PC-9 (cell line): Measurements from ENCODE around the gene PTPRD. TPM values are rescaled to one million over a fixed set of nuclear protein-coding genes. Genes with fewer than 3 reads are reported as not detected.

Experiments
- BruUV-seq: library from RNA; stranded (reverse); fragments of 400-500 nt; replicated peaks from 2 replicates; lab custom pipeline; 2021; lab: Mats Ljungman, UMichigan
- CTCF ChIA-PET: fragments of 300-600 bp; sonication (Branson Sonifier 250); formaldehyde crosslinking; loops from one replicate; lab custom pipeline; 2022; ENCODE audit warnings: antibody characterized with exemption; lab: Charles Lee
- POLR2A ChIA-PET: fragments of 300-600 bp; sonication (Branson Sonifier 250); formaldehyde crosslinking; loops from one replicate; lab custom pipeline; 2022; ENCODE audit warnings: antibody characterized with exemption; ENCODE audit not compliant: unreplicated experiment; lab: Charles Lee
- DNase-seq, 2 experiments: peaks; one replicate each; pipeline versions ENCODE4 v3.0.0 to v3.0.0-alpha.2; 2015 to 2022; ENCODE audit warnings: mixed read lengths in 1 of 2
- H2AFZ ChIP-seq: fragments of 200-600 bp; sonication (generic); 2 replicates; pipeline ENCODE4 v1.8.1; 2017; ENCODE audit warnings: antibody characterized with exemption
- H3F3A ChIP-seq: fragments of 200-600 bp; sonication (generic); 2 replicates; pipeline ENCODE4 v1.8.1; 2017; ENCODE audit warnings: antibody characterized with exemption, mild to moderate bottlenecking, low read depth; ENCODE audit not compliant: insufficient read depth
- H3K27ac ChIP-seq: fragments of 200-600 bp; sonication (generic); 2 replicates; pipeline ENCODE4 v1.6.1; 2016; ENCODE audit warnings: mixed run types
- H3K27me3 ChIP-seq: fragments of 200-600 bp; sonication (generic); 2 replicates; pipeline ENCODE4 v1.6.1; 2016; ENCODE audit warnings: low read depth, mixed run types; ENCODE audit not compliant: insufficient read depth
- H3K36me3 ChIP-seq: fragments of 200-600 bp; sonication (generic); 2 replicates; pipeline ENCODE4 v1.6.1; 2016; ENCODE audit warnings: low read depth, mixed run types
- H3K4me1 ChIP-seq: fragments of 200-600 bp; sonication (generic); replicated peaks from 2 replicates; pipeline ENCODE4 v1.6.1; 2016; ENCODE audit warnings: mixed run types; ENCODE audit not compliant: insufficient read depth
- H3K4me2 ChIP-seq: fragments of 200-600 bp; sonication (generic); 2 replicates; pipeline ENCODE4 v1.6.1; 2017; ENCODE audit warnings: mixed run types
- H3K4me3 ChIP-seq: fragments of 200-600 bp; sonication (generic); 2 replicates; pipeline ENCODE4 v1.6.1; 2016; ENCODE audit warnings: mixed run types
- H3K79me2 ChIP-seq: fragments of 200-600 bp; sonication (generic); 2 replicates; pipeline ENCODE4 v1.6.1; 2017; ENCODE audit warnings: low read depth, mixed run types
- H3K9me2 ChIP-seq: fragments of 200-600 bp; sonication (generic); 2 replicates; pipeline ENCODE4 v1.8.1; 2017; ENCODE audit warnings: mild to moderate bottlenecking; ENCODE audit not compliant: insufficient read depth
- H3K9me3 ChIP-seq: fragments of 200-600 bp; sonication (generic); 2 replicates; pipeline ENCODE4 v1.8.1; 2016; ENCODE audit warnings: low read depth; ENCODE audit not compliant: insufficient read depth
- H4K20me1 ChIP-seq: fragments of 200-600 bp; sonication (generic); 2 replicates; pipeline ENCODE4 v1.8.1; 2017; ENCODE audit not compliant: insufficient read depth
- EZH2 ChIP-seq: fragments of 200-600 bp; sonication (generic); IDR thresholded peaks from 2 replicates; pipeline ENCODE4 v1.8.0; 2017; ENCODE audit warnings: antibody characterized with exemption, low read depth
- intact Hi-C: fragments of 100-400 bp; cut with micrococcal nuclease; formaldehyde crosslinking; loops from one replicate; pipeline ENCODE4 v1.10.0; 2022; ENCODE audit not compliant: unreplicated experiment
- total RNA-seq: library from RNA; stranded (reverse); gene quantifications from 2 replicates; pipeline ENCODE4 v1.2.3, GENCODE V29; 2021
- TF ChIP-seq, protein P1 (sequence below): fragments of 200-600 bp; sonication (generic); conservative IDR thresholded peaks from 2 replicates; pipeline ENCODE4 v1.6.1; 2017; ENCODE audit warnings: mixed run types, antibody characterized with exemption, mild to moderate bottlenecking, moderate library complexity

PTPRD gene
- total RNA-seq, 1 experiment from 2014 or later, result not detected

DNA sequence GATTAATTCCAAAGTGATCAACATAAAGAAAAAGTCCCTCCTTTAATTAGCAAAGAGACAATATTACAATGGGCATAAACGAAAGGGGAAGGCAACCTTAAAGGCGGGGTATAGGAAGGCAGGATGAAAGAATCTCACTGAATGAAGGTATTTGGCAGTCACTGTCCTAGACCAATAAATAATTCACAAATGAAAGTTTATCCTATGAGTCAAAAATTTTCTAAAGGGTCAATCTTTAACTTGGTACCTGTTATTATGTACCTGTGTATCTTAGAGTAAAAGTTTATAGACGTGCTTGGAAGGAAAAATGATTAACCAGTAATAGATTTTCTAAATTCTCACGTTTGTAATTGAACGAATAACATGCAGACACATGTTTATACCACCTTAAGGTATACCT, 1867.5 kb downstream of the PTPRD start:
- Histone ChIP-seq H3F3A (no peaks in the 10 kb centered on the region), H3K4me2 (no peak overlapping the region), H4K20me1 (no peaks in the 10 kb centered on the region), H3K4me1 (no peaks in the 10 kb centered on the region), H3K9me3 (no peaks in the 10 kb centered on the region), H3K36me3 (no peaks in the 10 kb centered on the region), H3K27ac (no peak overlapping the region), H2AFZ (no peak overlapping the region), H3K9me2 (no peaks in the 10 kb centered on the region), H3K4me3 (no peak overlapping the region), H3K27me3 (no peaks in the 10 kb centered on the region), H3K79me2 (no peaks in the 10 kb centered on the region)
- TF ChIP-seq, protein P1, sequence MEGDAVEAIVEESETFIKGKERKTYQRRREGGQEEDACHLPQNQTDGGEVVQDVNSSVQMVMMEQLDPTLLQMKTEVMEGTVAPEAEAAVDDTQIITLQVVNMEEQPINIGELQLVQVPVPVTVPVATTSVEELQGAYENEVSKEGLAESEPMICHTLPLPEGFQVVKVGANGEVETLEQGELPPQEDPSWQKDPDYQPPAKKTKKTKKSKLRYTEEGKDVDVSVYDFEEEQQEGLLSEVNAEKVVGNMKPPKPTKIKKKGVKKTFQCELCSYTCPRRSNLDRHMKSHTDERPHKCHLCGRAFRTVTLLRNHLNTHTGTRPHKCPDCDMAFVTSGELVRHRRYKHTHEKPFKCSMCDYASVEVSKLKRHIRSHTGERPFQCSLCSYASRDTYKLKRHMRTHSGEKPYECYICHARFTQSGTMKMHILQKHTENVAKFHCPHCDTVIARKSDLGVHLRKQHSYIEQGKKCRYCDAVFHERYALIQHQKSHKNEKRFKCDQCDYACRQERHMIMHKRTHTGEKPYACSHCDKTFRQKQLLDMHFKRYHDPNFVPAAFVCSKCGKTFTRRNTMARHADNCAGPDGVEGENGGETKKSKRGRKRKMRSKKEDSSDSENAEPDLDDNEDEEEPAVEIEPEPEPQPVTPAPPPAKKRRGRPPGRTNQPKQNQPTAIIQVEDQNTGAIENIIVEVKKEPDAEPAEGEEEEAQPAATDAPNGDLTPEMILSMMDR, result no peak
- no peak for TF ChIP-seq EZH2
- POLR2A ChIA-PET, result no interaction called here
- no peak for DNase-seq
- intact Hi-C loops, result no loop called here
- no TSS peak for BruUV-seq
- CTCF ChIA-PET, result no interaction called here

DNA sequence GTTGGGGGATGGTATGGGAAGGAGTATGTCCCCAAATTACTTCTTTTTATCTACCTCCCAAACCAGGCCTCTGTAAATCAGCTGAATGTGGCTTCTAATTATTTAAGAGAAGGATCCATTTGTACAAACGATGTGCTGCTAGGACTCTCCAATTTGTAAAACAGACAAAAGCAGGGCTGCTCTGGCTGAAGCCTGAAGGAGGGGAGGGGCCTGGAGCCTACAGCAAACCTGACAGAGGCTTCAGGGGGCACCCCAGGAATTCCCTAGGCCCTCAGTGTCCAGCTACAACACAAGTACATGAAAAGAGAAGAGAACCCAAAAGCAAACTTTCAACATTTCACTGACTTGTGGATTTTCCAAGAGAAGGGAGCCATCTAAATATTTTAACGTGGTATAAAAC, 1873.9 kb downstream of the PTPRD start:
- BruUV-seq, result no TSS peak
- Histone ChIP-seq H3K9me3 (no peaks in the 10 kb centered on the region), H3K4me1 (no peaks in the 10 kb centered on the region), H3K36me3 (no peaks in the 10 kb centered on the region), H3K4me2 (no peak overlapping the region), H4K20me1 (no peaks in the 10 kb centered on the region), H3K9me2 (no peaks in the 10 kb centered on the region), H2AFZ (no peak overlapping the region), H3K27ac (no peak overlapping the region), H3K4me3 (no peak overlapping the region), H3K79me2 (no peaks in the 10 kb centered on the region), H3K27me3 (no peaks in the 10 kb centered on the region), H3F3A (no peaks in the 10 kb centered on the region)
- no peak for DNase-seq
- ChIA-PET CTCF (no interaction called here), POLR2A (no interaction called here)
- intact Hi-C loops, result no loop called here
- TF ChIP-seq, protein P1, result no peak
- no peak for TF ChIP-seq EZH2

DNA sequence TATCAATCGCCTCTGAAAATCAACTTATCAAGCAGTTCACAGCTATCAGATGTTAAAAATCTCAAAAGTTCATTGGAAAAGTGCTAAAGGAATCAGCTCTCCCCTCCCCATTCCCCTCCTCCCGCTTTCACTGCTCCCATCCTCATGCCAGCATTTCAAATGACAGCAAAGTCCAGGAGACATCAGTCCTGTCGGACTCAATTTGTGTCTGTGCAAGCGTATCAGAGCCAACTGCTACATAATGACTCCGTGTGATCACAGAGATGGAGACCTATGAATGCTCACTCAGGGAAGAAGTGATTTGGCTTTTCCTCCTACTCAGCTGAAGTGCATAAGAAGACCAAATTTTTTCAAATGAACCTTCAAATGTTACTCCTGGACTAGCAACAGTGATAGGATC, 1876.0 kb downstream of the PTPRD start:
- H3K79me2 ChIP-seq, result no peaks in the 10 kb centered on the region
- no peak overlapping the region for H3K4me2 ChIP-seq
- H3K36me3 ChIP-seq, result no peaks in the 10 kb centered on the region
- no peak overlapping the region for H3K27ac ChIP-seq
- no peaks in the 10 kb centered on the region for H3K27me3 ChIP-seq
- ChIA-PET CTCF (no interaction called here), POLR2A (no interaction called here)
- no peaks in the 10 kb centered on the region for H3F3A ChIP-seq
- H2AFZ ChIP-seq, result no peak overlapping the region
- TF ChIP-seq, protein P1, result no peak
- TF ChIP-seq EZH2, result no peak
- H3K4me3 ChIP-seq, result no peak overlapping the region
- no peaks in the 10 kb centered on the region for H3K9me3 ChIP-seq
- intact Hi-C loops, result no loop called here
- BruUV-seq, result no TSS peak
- H4K20me1 ChIP-seq, result no peaks in the 10 kb centered on the region
- H3K9me2 ChIP-seq, result no peaks in the 10 kb centered on the region
- no peak for DNase-seq
- no peaks in the 10 kb centered on the region for H3K4me1 ChIP-seq
